ENCODE measurements around the gene FBXO9.

The FBXO9 gene

DNA sequence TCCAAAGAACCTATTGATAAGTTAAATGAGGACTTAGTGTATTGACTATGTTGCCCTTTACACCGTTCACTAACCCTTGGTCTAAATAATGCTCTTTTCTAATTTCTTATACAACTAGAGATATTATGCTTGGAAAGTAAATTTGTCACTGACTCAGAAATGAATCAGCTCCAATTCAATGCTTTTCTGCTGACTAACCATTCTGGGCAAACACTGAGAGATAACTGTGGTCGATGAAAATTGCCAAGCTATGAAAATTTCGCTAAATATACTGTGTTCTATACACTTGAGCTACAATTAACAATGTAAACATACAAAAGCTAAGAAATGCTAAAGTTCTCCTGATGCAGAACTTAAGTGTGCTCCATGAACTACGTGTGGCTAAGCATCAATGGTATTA is 23.1 kb upstream of the FBXO9 start:
- TF ChIP-seq, protein P1, sequence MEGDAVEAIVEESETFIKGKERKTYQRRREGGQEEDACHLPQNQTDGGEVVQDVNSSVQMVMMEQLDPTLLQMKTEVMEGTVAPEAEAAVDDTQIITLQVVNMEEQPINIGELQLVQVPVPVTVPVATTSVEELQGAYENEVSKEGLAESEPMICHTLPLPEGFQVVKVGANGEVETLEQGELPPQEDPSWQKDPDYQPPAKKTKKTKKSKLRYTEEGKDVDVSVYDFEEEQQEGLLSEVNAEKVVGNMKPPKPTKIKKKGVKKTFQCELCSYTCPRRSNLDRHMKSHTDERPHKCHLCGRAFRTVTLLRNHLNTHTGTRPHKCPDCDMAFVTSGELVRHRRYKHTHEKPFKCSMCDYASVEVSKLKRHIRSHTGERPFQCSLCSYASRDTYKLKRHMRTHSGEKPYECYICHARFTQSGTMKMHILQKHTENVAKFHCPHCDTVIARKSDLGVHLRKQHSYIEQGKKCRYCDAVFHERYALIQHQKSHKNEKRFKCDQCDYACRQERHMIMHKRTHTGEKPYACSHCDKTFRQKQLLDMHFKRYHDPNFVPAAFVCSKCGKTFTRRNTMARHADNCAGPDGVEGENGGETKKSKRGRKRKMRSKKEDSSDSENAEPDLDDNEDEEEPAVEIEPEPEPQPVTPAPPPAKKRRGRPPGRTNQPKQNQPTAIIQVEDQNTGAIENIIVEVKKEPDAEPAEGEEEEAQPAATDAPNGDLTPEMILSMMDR (IDR thresholded peaks at IDR 0.05; ENCODE audit: low read depth, low read length), result no peak
- H3K27ac ChIP-seq, result no peak overlapping the region
- no peaks in the 10 kb centered on the region for H3K27me3 ChIP-seq (ENCODE audit: insufficient read depth, low read depth, severe bottlenecking)

DNA sequence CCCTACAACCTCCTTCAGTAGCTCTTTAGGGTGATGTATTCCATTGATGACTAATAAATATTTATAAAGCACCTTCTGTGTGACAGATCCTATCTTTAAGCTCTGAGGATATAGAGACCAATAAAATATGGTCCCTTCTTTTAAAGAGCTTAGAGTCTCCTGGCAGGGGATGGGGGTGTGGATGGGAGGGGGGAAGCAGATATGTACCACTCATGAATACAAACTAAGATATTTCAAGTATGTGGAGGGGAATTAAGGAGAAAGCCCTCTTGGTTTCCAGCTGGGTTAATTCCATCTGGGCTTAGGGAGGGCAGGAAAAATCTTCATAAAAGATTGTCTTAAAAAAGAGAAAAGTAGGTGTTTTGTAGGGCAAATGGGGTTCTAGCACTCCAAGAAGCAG is 21.6 kb upstream of the FBXO9 start:
- Histone ChIP-seq H3K27me3 (ENCODE audit: insufficient read depth, low read depth, severe bottlenecking) (no peaks in the 10 kb centered on the region), H3K36me3 (peaks cover 25% of the 10 kb centered on the region), H3K9me3 (ENCODE audit: severe bottlenecking) (no peaks in the 10 kb centered on the region), H3K27ac (peak overlapping the region; percentile 65), H3K4me3 (ENCODE audit: low read depth, low read length) (no peak overlapping the region)
- peak; percentile 48 for DNase-seq
- TF ChIP-seq, protein P1 (IDR thresholded peaks at IDR 0.05; ENCODE audit: low read depth, low read length), result no peak

More for the DNA sequence above, 23.1 kb upstream of the FBXO9 start:
- H3K4me3 ChIP-seq (ENCODE audit: low read depth, low read length), result no peak overlapping the region
- H3K9me3 ChIP-seq (ENCODE audit: severe bottlenecking), result no peaks in the 10 kb centered on the region
- DNase-seq, result no peak
- peaks cover 25% of the 10 kb centered on the region for H3K36me3 ChIP-seq

DNA sequence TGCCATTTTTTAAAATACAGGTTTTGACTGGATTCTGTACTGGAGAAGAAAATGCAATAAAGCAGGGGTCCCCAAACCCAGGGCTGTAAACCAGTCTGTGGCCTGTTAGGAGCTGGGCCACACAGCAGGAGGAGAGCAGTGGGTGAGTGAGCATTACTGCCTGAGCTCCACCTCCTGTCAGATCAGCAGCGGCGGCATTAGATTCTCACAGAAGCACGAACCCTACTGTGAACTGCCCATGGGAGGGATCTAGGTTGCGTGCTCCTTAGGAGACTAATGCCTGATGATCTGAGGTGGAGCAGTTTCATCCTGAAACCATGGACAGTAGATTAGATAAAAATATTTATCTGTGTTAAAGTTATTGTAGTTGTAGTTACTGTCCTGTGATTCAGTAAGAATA is 21.1 kb upstream of the FBXO9 start:
- Histone ChIP-seq H3K27ac (peak overlapping the region; percentile 65), H3K27me3 (ENCODE audit: insufficient read depth, low read depth, severe bottlenecking) (no peaks in the 10 kb centered on the region)

DNA sequence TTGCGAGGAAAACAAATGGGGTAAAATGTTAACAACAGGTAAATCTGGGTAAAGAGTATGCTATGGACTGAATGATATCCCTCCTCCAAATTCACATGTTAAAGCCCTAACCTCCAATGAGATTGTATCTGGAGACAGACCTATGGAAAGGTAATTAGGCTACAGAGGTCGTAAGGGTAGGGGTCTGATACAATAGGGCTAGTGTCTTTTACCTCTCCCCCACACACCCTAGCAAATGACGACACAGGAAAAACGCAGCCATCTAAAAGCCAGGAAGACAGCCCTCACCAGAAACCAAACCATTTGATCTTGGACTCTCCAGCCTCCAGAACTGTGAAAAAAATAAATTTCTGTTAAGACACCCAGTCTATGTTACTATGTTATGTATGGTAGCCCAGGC is 20.6 kb upstream of the FBXO9 start:
- Histone ChIP-seq H3K4me3 (ENCODE audit: low read depth, low read length) (no peak overlapping the region), H3K9me3 (ENCODE audit: severe bottlenecking) (no peaks in the 10 kb centered on the region), H3K27me3 (ENCODE audit: insufficient read depth, low read depth, severe bottlenecking) (no peaks in the 10 kb centered on the region), H3K36me3 (peaks cover 17% of the 10 kb centered on the region), H3K27ac (no peak overlapping the region; the same call in 1 of the 2 replicates)
- TF ChIP-seq, protein P1 (IDR thresholded peaks at IDR 0.05; ENCODE audit: low read depth, low read length), result no peak
- no peak for DNase-seq

More for the DNA sequence above, 21.1 kb upstream of the FBXO9 start:
- H3K4me3 ChIP-seq (ENCODE audit: low read depth, low read length), result no peak overlapping the region
- peaks cover 22% of the 10 kb centered on the region for H3K36me3 ChIP-seq
- DNase-seq, result peak; percentile 91
- H3K9me3 ChIP-seq (ENCODE audit: severe bottlenecking), result no peaks in the 10 kb centered on the region
- TF ChIP-seq, protein P1 (IDR thresholded peaks at IDR 0.05; ENCODE audit: low read depth, low read length), result peak; percentile 23; the same call in 1 of the 2 replicates

DNA sequence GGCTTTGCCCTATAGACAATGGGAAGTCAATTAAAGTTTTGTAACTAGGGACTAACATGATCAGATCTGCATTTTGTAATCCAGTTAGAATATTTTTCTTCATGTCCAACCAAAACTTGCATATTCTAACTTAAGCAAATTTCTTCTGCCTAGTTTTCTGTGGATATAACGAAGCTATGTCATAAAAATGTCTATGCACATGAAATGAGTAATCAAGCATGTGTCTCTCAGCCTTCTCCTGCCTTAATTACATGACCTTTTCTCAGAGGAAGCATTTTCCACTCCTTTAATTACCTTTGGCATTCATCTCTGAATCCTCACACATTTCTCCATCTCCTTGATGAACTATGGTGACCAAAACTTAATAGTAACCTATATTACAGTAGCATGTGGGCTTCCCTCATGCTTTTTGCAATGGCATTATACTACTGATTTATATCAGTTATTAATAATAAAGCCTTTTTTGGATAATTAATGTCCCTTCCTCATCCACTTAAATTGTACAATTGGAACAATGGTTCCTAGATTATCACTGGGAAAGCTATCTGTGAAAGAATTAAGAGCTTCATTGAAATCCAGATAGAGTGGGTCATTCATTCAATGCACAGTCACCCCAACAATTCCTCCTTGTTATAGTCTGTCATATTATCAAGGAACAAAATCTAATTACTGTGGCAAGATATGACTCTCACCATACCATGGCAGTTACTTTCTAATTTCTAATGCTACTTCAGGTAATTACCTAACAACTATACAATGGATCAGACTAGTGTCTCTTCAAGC is 19.1 kb upstream of the FBXO9 start:
- H3K27me3 ChIP-seq (ENCODE audit: insufficient read depth, low read depth, severe bottlenecking), result no peaks in the 10 kb centered on the region
- peaks cover 2% of the 10 kb centered on the region for H3K36me3 ChIP-seq
- no peak overlapping the region for H3K27ac ChIP-seq
- DNase-seq, result no peak
- H3K9me3 ChIP-seq (ENCODE audit: severe bottlenecking), result no peaks in the 10 kb centered on the region
- TF ChIP-seq, protein P1 (IDR thresholded peaks at IDR 0.05; ENCODE audit: low read depth, low read length), result no peak
- H3K4me3 ChIP-seq (ENCODE audit: low read depth, low read length), result no peak overlapping the region
